ENCODE data around the gene GMFB.
"Not testable (repeated sequence)": the region's sequence is repeated elsewhere in the genome, so short reads cannot be mapped to it uniquely, and the experiment has no call there.

The GMFB gene

GRCh38 chr14:54490445-54491175, 1.8 kb upstream of the GMFB start:
- DNase-seq, result no peak

DNA sequence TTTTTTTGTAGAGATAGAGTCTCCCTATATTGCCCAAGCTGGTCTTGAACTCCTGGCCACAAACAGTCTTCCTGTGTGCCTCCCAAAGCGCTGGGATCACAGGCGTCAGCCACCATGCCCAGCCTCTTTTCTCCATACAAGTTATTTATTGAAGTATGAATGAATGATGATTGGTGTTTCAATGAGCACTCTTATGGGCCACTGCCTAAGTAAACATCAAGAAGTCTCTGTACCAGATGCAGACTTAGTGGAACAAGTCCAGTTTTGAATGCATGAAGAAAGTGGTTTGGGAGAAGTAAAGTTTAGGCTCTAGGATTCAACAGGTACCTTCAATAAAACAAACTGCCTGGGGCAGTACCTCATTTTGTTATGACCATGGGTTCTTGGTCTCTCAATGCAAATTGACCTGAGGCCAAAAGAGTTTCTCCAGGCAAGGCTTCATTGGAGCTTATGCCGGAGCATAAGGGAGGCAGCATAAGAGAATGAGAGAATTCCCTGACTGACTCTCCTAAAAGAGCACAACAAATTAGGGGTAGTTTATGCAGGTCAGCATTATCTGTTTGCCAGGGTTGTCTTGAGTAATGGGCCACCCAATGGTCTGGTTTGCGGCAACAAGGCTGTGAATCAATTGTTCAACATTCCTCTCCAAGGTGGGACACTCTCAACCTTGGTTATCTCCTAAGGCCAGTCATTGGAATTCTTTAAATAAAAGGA, 1.1 kb upstream of the GMFB start:
- DNase-seq, result no peak

DNA sequence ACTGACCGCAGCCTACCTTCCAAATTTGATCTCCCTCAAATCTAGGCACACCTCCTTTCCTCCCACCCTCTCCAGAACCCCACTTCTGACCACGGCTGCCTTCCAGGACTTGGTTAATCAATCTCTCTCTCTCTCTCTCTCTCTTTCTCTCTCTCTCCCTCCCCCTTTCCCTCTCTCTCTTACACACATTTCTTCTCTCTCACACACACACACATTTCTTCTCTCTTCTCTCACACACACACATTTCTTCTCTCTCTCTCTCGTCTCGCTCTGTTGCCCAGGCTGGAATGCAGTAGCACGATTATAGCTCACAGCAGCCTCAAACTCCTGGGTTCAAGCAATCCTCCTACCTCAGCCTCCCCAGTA, 521 bp upstream of the GMFB start:
- DNase-seq, result no peak

DNA sequence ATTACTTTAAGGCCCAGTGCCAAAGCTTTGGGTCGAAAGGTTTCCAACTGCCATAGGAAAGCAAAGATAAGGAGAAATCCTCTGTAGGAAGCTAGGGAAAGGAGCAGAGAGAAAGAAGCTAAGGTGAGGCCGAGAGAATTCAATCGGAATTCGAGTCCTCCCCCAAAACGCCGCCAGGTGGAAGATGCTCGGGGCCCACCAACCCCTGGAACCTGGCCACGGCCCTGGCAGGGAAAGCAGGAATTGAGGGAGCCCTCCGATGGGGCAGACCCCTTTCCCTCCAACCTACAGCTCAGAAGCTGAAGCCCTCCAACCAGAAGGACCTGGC, 498 bp downstream of the GMFB start:
- no peak for DNase-seq

- DNase-seq, result no peak
These were observed 1.0 kb downstream of the GMFB start for GRCh38 chr14:54487771-54488170.

GRCh38 chr14:54486685-54487084, 2.1 kb downstream of the GMFB start:
- DNase-seq, result no peak

GRCh38 chr14:54483846-54484245, 4.9 kb downstream of the GMFB start:
- DNase-seq, result no peak

DNA sequence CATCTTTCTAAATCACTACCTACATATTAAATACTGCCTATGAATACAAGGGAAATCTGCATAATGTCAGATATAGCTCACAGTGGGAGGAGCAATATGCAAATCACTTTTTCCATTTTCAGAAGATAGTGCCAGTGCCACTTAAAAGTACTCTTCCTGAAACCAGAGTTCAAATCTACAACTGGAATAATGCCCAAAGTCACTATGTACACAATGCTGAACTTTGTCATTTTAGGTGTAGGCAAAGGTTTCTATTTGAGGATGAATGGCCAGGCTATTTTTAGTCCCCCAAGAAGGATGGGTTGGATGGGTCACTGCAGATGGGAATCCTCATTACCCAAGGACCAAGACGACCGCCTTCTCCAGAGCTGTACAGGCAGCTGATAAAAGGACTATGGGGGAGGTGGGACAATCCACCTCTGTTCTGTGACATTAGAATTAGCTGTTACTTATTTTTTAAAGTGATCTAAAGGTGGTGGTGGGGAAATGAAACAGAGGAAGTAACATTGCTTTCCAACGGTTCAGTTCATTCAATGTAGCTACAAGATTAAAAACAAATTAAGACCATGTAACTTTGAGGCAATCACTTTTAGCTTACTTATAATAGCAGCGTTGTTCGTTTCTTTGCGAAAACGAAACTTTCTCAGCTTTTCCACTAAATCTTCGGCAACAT, 5.6 kb downstream of the GMFB start:
- DNase-seq, result no peak

GRCh38 chr14:54481695-54482094, 7.1 kb downstream of the GMFB start:
- no peak for DNase-seq

- DNase-seq, result no peak
These were observed 7.8 kb downstream of the GMFB start for GRCh38 chr14:54480830-54481562.

DNA sequence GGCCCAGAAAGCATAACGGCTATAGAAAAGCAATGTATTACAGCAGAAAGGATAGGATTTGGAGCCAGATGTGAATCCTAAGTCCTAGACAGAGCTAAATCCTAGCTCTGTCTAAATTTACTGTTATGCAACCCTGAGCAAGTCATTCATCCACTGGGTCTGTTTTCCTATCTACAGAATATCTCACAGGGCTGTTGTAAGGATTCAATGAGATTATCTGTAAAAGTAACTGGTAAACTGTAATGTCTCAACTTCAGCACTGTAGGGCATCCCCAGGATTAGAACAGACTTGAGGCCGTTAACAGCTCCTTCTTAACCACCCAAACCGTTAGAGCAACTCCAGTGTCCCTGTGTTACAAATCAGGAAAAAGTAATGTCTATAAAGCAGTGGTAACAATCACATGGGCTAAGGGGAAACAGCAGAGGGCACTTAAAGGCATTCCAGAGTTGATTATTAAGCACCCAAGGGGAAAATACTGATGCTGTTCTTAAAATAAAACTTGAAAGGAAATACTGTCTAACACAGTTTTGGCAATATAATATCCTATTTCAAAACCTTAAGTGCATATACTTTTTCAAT, 10.1 kb downstream of the GMFB start:
- no peak for DNase-seq

DNA sequence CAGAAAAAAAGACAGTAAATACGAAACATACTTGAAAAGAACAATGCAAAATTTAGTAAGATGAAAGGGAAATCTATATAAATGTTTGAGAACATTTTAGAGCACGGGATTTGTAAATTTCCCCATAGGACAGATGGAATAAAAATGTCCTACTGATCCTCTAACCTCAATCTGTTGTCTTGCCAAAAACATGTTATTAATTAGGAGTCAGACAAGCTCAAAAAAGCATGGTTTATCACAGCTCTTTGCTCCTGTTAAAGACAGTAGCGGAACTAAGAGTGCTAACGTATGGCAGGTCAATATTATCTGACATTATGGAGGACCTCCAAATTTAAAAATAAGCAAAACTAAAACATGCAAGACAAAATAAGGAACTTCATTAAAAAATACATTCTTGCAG, 12.9 kb downstream of the GMFB start:
- DNase-seq, result no peak

GRCh38 chr14:54475187-54475899, 13.4 kb downstream of the GMFB start:
- no peak for DNase-seq

DNA sequence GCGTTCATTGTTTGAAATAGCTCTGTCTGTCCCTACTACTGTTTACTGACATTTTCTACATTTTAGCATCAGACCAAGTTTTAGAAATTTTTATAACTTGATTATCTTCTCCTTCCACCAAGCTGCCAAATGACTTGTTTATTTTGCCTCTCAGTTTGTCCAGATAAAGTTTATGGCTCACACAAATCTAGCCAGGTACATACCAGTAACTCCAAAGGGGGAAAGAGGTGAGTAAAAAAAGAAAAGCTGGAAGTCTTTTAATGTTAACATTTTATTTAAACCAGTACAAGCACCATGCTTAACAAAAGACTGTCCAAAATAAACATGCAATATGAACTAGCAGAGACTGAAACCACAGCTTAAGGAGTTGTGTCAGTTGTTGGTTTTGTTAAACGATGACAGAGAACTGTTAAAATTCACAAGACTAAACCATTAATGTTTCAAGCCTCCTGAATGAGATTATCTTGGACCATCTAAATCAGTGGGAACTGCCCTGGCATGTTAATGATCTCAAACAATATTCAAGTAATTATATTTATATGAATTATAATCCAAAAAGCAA, 14.5 kb downstream of the GMFB start:
- DNase-seq, result no peak

DNA sequence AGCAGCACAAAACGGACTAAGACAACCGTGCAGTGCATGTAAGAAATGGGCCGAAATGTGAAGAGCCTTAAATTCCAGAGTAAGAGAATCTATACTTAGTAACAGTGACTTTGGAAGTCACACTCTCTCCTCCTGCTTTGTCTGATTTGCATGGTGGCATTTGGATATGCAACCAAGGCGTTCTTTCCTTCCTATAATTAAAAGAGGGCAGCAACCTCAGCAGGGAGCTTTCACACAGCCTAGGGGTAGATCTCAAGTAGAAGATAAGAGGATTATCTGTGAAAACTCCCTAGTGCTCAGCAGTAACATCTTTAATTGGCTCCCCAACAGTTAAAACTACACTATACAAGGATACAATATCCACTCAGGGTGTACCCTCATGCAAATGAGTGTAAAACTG, 16.5 kb downstream of the GMFB start:
- no peak for DNase-seq

- no peak for DNase-seq
These were observed 17.1 kb downstream of the GMFB start for GRCh38 chr14:54471641-54472040.

GRCh38 chr14:54470701-54471100, 18.1 kb downstream of the GMFB start:
- no peak for DNase-seq

- DNase-seq, result no peak
These were observed 21.5 kb downstream of the GMFB start for GRCh38 chr14:54467280-54467679.

- DNase-seq, result no peak
These were observed 23.1 kb downstream of the GMFB start for GRCh38 chr14:54465654-54466053.

- DNase-seq, result no peak
These were observed 26.7 kb downstream of the GMFB start for GRCh38 chr14:54462048-54462447.

DNA sequence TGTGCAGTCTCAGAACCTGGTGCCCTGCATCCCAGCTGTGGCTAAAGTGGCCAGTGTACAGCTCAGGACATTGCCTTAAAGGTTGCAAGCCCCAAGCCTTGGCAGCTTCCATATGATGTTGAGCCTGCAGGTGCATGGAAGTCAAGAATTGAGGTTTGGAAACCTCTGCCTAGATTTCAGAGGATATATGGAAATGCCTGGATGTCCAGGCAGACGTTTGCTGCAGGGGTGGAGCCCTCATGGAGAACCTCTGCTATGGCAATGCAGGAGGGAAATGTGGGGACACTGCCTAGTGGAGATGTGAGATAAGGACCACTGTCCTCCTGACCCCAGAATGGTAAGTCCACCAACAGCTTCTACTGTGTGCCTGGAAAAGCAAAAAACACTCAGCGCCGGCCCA, 29.7 kb downstream of the GMFB start:
- no peak for DNase-seq

- not testable (repeated sequence) for DNase-seq
These were observed 30.2 kb downstream of the GMFB start for GRCh38 chr14:54458536-54458935.

Data from SIG-M5 (cell line).